Activated CD4-positive, alpha-beta memory T cell treated with anti-CD3 and anti-CD28 coated beads, Interleukin-2, amount 10 ng/mL, durations not matched to agents 7 days and 5 days (primary cell): ENCODE measurements around the gene DDX51. TPM values are rescaled to one million over a fixed set of nuclear protein-coding genes. Genes with fewer than 3 reads are reported as not detected.

ENCODE experiments used
- CTCF ChIA-PET: fragments of 350-600 bp; sonication (Branson Sonifier 250); formaldehyde crosslinking; loops from one replicate; lab custom pipeline; 2021; ENCODE audit warnings: antibody characterized with exemption, inconsistent platforms; lab: Charles Lee
- POLR2A ChIA-PET: fragments of 350-600 bp; sonication (Branson Sonifier 250); formaldehyde crosslinking; loops from one replicate; lab custom pipeline; 2021; ENCODE audit warnings: antibody characterized with exemption; lab: Charles Lee
- DNase-seq: peaks from one replicate; pipeline ENCODE4 v3.0.0-alpha.2; 2020
- H3K27ac Mint-ChIP-seq: one replicate; pipeline ENCODE4 v1.8.0; 2021; ENCODE audit warnings: mild to moderate bottlenecking, mixed read lengths
- H3K27me3 Mint-ChIP-seq: one replicate; pipeline ENCODE4 v1.8.0; 2021; ENCODE audit warnings: mixed read lengths
- H3K36me3 Mint-ChIP-seq: one replicate; pipeline ENCODE4 v1.8.0; 2021; ENCODE audit warnings: low read depth, mixed read lengths
- H3K4me1 Mint-ChIP-seq: one replicate; pipeline ENCODE4 v1.8.0; 2021; ENCODE audit warnings: mixed read lengths
- H3K4me3 Mint-ChIP-seq: one replicate; pipeline ENCODE4 v1.8.0; 2021; ENCODE audit warnings: mild to moderate bottlenecking, mixed read lengths
- H3K9me3 Mint-ChIP-seq: one replicate; pipeline ENCODE4 v1.8.0; 2021; ENCODE audit warnings: mixed read lengths
- total RNA-seq, 2 experiments: library from RNA; stranded (reverse); gene quantifications; one replicate each; pipeline ENCODE4 v1.2.3, GENCODE V29; 2021

DDX51 gene
- total RNA-seq, 2 experiments from 2014 or later, result 17.9 to 18.6 TPM

DNA sequence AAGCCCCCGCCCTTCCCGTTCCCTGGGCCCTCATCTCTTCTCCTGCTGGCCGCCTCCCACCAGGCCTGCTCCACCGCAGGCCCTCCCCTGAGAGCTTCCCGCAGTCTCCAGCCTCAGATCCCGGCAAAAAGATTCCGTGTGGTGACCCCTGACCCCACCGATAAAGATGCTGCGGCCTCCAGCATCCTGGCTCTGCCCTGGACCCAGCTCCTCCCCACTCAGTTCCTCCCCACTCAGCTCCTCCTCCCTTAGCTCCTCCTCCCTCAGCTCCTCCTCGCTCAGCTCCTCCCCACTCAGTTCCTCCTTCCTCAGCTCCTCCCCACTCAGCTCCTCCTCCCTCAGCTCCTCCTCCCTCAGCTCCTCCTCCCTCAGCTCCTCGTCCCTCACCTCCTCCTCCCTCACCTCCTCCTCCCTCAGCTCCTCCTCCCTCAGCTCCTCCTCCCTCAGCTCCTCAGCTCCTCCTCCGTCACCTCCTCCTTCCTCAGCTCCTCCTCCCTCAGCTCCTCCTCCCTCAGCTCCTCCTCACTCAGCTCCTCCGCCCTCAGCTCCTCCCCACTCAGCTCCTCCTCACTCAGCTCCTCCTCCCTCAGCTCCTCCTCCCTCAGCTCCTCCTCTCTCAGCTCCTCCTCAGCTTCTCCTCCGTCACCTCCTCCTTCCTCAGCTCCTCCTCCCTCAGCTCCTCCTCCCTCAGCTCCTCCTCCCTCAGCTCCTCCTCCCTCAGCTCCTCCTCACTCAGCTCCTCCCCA, 17.1 kb upstream of the DDX51 start:
- H3K4me3 Mint-ChIP-seq, result no peak overlapping the region
- peaks cover 10% of the 10 kb centered on the region for H3K4me1 Mint-ChIP-seq
- ChIA-PET POLR2A (interaction anchor here (1.3 to 1.6 kb wide), 2 partner anchors 24 to 28 kb away, joined by 4 to 7 read pairs; no protein-coding TSS in a partner anchor), CTCF (interaction anchor here (1.3 kb wide), 1 partner anchor 58 kb away, joined by 3 read pairs; no protein-coding TSS in a partner anchor)
- H3K9me3 Mint-ChIP-seq, result peaks cover 2% of the 10 kb centered on the region
- H3K36me3 Mint-ChIP-seq, result no peaks in the 10 kb centered on the region
- no peak overlapping the region for H3K27ac Mint-ChIP-seq
- DNase-seq, result no peak
- peaks cover 5% of the 10 kb centered on the region for H3K27me3 Mint-ChIP-seq

GRCh38 chr12:132160601-132161035, 16.5 kb upstream of the DDX51 start:
- DNase-seq, result no peak
- Mint-ChIP-seq H3K36me3 (no peaks in the 10 kb centered on the region), H3K4me3 (no peak overlapping the region), H3K27me3 (peaks cover 5% of the 10 kb centered on the region), H3K9me3 (no peaks in the 10 kb centered on the region), H3K27ac (no peak overlapping the region), H3K4me1 (peaks cover 10% of the 10 kb centered on the region)
- POLR2A ChIA-PET, result interaction anchor here (1.3 to 1.6 kb wide), 2 partner anchors 24 to 29 kb away, joined by 4 to 7 read pairs; no protein-coding TSS in a partner anchor
- CTCF ChIA-PET, result interaction anchor here (1.3 kb wide), 1 partner anchor 58 kb away, joined by 3 read pairs; no protein-coding TSS in a partner anchor

GRCh38 chr12:132160016-132160415, 15.9 kb upstream of the DDX51 start:
- POLR2A ChIA-PET, result no interaction called here
- DNase-seq, result no peak
- CTCF ChIA-PET, result interaction anchor here (1.3 kb wide), 1 partner anchor 59 kb away, joined by 3 read pairs; no protein-coding TSS in a partner anchor
- peaks cover 10% of the 10 kb centered on the region for H3K4me1 Mint-ChIP-seq
- no peaks in the 10 kb centered on the region for H3K9me3 Mint-ChIP-seq
- H3K4me3 Mint-ChIP-seq, result no peak overlapping the region
- H3K36me3 Mint-ChIP-seq, result no peaks in the 10 kb centered on the region
- H3K27me3 Mint-ChIP-seq, result peaks cover 5% of the 10 kb centered on the region
- no peak overlapping the region for H3K27ac Mint-ChIP-seq

DNA sequence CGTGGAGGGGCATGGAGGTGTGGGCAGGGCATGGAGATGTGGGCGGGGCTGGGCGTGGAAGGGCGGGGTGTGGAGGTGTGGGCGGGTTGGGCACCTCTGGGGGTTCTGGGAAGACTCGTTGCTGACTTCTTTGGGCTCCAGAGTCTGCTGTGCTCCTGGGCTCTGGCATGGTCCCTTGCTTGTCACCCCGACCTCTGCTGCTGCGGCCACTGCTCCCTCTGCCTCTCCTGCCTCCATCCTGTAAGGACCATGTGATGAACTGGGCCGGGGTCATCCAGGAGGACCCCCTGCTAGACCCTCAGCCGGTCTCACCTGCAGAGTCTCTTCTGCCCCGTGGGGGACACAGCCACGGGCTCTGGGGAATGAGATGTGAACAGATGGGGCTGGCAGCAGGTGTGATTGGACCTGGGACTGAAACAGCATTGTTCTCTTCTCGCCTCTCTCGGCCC, 15.5 kb upstream of the DDX51 start:
- peaks cover 5% of the 10 kb centered on the region for H3K27me3 Mint-ChIP-seq
- POLR2A ChIA-PET, result no interaction called here
- no peak for DNase-seq
- no peak overlapping the region for H3K27ac Mint-ChIP-seq
- H3K4me3 Mint-ChIP-seq, result no peak overlapping the region
- H3K9me3 Mint-ChIP-seq, result no peaks in the 10 kb centered on the region
- CTCF ChIA-PET, result interaction anchor here (1.3 kb wide), 1 partner anchor 59 kb away, joined by 3 read pairs; no protein-coding TSS in a partner anchor
- peaks cover 10% of the 10 kb centered on the region for H3K4me1 Mint-ChIP-seq
- H3K36me3 Mint-ChIP-seq, result no peaks in the 10 kb centered on the region

DNA sequence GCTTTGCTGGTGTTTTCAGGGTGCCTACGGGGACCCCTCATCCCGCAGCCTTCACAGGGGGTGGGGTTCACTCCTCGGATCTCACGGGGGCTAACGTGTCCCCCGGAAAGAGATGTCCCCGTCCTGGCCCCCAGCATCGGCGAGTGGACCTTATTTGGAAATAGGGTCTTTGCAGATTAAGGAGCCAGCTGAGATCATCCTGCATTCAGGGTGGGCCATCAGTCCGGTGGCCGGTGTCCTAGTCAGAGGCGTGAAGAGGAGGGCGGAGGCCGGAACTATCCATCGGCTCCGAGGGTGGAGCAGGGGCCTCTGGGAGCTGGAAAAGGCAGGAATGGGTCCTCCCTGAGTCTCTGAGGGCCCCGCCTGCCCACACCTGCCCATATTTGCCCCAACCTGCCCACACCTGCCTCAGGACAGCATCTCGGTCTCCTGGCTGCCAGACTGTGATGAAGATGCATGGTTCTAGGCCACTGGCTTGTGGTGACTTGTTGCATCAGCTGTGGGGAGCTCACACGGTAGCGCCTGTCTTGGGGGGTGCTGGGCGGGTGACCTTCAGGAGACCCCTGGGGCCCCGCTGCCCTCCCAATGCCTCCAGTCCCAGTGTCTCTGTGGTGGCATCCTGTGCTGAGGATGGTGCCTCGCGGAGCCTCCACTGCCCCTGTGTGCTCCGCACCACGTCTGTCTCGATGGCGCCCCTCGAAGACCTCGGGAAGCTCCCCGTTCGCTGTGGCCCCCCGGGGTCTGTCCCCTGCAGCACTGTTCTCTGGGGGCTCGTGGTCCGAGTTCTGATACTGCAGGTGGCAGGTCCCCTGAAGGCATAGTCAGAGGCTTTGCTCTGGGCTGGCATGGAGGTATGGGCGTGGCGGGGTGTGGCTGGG, 14.8 kb upstream of the DDX51 start:
- H3K4me1 Mint-ChIP-seq, result peaks cover 8% of the 10 kb centered on the region
- CTCF ChIA-PET, result no interaction called here
- no peak overlapping the region for H3K27ac Mint-ChIP-seq
- POLR2A ChIA-PET, result no interaction called here
- no peak for DNase-seq
- no peak overlapping the region for H3K4me3 Mint-ChIP-seq
- H3K36me3 Mint-ChIP-seq, result no peaks in the 10 kb centered on the region
- H3K9me3 Mint-ChIP-seq, result no peaks in the 10 kb centered on the region
- no peaks in the 10 kb centered on the region for H3K27me3 Mint-ChIP-seq

DNA sequence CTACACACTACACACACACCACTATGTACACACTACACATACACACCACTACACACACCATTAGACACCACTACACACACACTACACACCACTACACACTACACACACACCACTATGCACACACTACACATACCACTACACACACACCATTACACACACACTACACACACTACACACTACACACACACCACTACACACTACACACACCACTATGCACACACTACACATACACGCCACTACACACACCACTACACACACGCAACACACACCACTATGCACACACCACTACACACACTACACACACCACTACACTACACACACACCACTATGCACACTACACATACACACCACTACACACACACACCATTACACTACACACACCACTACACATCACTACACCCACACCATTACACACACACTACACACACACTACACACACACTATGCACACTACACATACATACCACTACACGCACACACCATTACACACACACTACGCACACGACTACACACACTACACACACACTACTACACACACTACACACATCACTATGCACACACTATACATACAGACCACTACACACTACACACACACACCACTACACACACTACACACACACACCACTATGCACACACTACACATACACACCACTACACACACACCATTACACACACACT, 13.8 kb upstream of the DDX51 start:
- no peak for DNase-seq
- Mint-ChIP-seq H3K27ac (no peak overlapping the region), H3K36me3 (no peaks in the 10 kb centered on the region), H3K27me3 (no peaks in the 10 kb centered on the region), H3K4me1 (peaks cover 4% of the 10 kb centered on the region), H3K9me3 (no peaks in the 10 kb centered on the region), H3K4me3 (no peak overlapping the region)
- ChIA-PET CTCF (no interaction called here), POLR2A (no interaction called here)

DNA sequence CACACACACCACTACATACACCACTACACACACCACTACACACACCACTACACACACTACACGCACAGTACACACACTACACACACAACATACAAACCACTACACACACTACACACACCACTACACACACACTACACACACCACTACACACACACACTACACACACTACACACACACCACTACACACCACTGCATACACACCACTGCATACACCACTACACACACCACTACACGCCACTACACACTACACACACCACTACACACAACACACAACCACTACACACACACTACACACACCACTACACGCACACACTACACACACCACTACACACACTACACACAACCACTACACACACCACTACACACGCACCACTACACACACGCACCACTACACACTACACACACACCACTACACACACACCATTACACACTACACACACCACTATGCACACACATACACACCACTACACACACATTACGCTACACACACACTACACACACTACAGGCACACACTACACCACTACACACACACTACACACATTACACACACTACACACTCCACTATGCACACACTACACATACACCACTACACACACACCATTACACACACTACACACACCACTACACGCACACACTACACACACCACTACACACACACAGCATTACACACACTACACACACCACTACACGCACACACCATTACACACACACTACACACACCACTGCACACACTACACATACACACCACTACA, 12.6 kb upstream of the DDX51 start:
- H3K9me3 Mint-ChIP-seq, result no peaks in the 10 kb centered on the region
- CTCF ChIA-PET, result no interaction called here
- no peak overlapping the region for H3K27ac Mint-ChIP-seq
- no peak for DNase-seq
- no peak overlapping the region for H3K4me3 Mint-ChIP-seq
- H3K36me3 Mint-ChIP-seq, result no peaks in the 10 kb centered on the region
- H3K4me1 Mint-ChIP-seq, result peaks cover 4% of the 10 kb centered on the region
- no peaks in the 10 kb centered on the region for H3K27me3 Mint-ChIP-seq
- POLR2A ChIA-PET, result no interaction called here

DNA sequence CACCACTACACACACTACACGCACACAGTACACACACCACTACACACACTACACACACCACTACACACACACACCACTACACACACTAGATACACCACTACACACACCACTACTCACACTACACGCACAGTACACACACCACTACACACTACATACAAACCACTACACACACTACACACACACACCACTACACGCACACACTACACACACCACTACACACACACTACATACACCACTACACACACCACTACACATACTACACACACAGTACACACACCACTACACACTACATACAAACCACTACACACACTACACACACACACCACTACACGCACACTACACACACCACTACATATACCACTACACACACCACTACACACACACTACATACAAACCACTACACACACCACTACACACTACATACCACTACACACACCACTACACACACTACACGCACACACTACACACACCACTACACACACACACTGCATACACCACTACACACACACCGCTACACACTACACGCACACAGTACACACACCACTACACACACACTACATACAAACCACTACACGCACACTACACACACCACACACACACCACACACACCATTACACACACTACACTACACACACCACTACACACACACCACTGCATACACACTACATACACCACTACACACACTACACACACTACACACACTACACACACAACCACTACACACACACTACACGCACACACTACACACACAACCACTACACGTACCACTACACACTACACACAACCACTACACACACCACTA, 11.9 kb upstream of the DDX51 start:
- CTCF ChIA-PET, result no interaction called here

DNA sequence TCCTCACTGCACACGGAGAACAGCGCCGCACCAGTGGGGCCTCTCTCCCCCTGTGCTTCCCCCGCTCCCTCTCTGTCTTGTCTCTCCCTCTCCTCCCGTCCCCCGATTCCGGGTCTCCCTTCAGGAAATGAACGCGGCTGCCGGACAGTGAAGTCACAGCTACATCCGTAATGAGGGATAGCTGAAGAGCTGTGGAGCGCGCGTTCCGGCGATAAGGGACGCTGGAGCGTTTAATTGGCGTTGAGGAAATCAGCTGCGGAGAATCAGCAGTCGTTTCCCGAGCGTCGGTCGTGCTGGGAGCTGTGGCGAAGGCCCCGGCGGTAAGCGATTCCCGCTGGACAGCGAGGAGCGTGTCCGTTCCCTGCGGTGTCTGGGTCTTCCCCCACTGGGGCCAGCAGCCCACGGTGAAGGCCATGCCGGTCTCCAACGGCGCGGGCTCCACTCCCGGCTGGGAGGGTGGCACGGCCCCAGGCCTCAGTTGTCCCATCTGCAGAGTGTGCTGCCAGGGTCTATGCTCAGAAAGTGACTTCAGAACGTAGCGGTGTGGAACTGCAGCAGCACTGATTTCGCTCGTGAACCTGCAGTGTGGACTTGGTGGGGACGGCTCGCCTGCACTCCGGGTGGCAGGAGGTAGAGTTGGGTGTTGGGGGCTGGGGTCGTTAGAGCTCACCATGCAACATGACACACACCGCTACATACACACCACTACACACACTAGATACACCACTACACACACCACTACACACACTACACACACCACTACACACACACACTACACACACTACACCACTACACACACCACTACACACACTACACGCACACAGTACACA, 11.0 kb upstream of the DDX51 start:
- Mint-ChIP-seq H3K4me3 (no peak overlapping the region), H3K36me3 (no peaks in the 10 kb centered on the region), H3K9me3 (no peaks in the 10 kb centered on the region), H3K27me3 (no peaks in the 10 kb centered on the region), H3K27ac (no peak overlapping the region), H3K4me1 (peaks cover 4% of the 10 kb centered on the region)
- DNase-seq, result no peak
- POLR2A ChIA-PET, result no interaction called here
- CTCF ChIA-PET, result no interaction called here

More for the DNA sequence above, 11.9 kb upstream of the DDX51 start:
- Mint-ChIP-seq H3K4me1 (peaks cover 4% of the 10 kb centered on the region), H3K36me3 (no peaks in the 10 kb centered on the region), H3K9me3 (no peaks in the 10 kb centered on the region), H3K27me3 (no peaks in the 10 kb centered on the region), H3K4me3 (no peak overlapping the region), H3K27ac (no peak overlapping the region)
- POLR2A ChIA-PET, result no interaction called here
- no peak for DNase-seq

DNA sequence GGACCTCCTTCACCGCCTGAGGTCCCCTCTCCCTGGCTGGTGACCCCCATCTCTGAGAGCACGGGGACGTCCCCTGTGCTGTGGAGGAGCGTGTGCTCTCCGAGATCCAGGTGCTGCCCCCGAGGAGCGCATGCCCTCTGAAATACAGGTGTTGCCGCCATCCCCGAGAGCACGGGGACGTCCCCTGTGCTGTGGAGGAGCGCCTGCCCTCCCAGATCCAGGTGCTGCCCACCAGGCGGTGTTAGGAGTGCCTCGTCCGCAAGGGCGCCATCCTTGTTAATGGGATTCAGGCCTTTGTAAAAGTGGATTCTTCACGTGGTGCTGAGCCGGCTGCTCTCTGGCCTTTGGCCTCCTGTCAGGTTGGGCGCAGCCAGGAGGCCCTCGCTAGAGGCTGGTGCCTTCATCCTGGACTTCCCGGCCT, 10.2 kb upstream of the DDX51 start:
- POLR2A ChIA-PET, result interaction anchor here (0.6 to 1.0 kb wide), 2 partner anchors 34 to 44 kb away, joined by 3 read pairs; no protein-coding TSS in a partner anchor
- H3K4me1 Mint-ChIP-seq, result no peaks in the 10 kb centered on the region
- CTCF ChIA-PET, result interaction anchor here (0.6 to 1.4 kb wide), 19 partner anchors 9 to 484 kb away, joined by 3 to 20 read pairs (median 4); partner anchors contain the start of gene NOC4L
- no peaks in the 10 kb centered on the region for H3K36me3 Mint-ChIP-seq
- H3K9me3 Mint-ChIP-seq, result no peaks in the 10 kb centered on the region
- H3K4me3 Mint-ChIP-seq, result no peak overlapping the region
- no peak overlapping the region for H3K27ac Mint-ChIP-seq
- DNase-seq, result no peak
- no peaks in the 10 kb centered on the region for H3K27me3 Mint-ChIP-seq
